Measurements from ENCODE around the gene RPS18. TPM values are rescaled to one million over a fixed set of nuclear protein-coding genes. Genes with fewer than 3 reads are reported as not detected.
A peak's percentile ranks its signal among the peaks of the same experiment; 100 is the strongest.

RPS18 gene
- total and polyA plus RNA-seq, 9 of the 15 experiments (the other 6 are each of a cell fraction or from before 2014, with no cell fraction given): 5,023 to 17,516 (median 8,131) TPM

DNA sequence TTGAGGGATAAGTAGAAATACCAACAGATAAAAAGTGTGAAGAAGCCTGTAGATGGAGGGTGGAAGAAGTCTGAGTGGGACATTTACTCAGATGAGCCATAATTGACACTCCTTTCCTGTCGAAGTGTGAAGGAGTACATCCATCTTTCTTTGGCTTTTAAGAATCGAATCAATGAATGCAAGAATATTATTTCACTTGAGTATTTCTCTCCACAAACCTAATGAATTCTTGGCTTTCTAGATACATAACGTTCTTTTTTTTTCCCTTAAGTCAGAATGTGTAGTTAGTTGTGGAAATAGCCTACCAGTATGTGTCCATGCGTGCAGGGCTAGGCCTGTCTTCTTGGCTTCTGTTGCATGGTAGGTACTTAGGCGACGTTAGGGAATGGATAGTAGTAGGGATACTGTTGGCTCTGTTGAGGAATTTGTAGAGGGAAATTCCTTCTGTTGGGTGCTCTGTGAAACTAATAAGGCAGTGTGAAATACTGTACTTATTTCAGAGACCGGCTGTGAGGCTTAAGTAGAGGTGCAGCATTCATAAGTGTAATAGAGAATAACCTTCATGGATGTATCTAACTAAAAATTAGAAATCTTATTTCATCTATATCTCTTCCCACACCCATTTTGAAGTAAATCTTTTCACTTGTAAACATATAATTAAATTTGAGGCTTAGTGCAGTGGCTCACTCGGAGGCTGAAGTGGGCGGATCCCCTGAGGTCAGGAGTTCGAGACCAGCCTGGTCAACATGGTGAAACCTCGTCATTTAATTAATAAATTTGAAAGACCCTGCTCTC is 1.5 kb downstream of the RPS18 start (continued):
- TF ChIP-seq MAZ (CRISPR knock-in tag; conservative IDR thresholded peaks at IDR 0.05 in 1 of 2, IDR thresholded peaks at IDR 0.05 in 1 of 2): 0 out of 4 replicates have a peak, but pooled peaks of 1 of the 2 experiments have one; percentile 14
- TF ChIP-seq, protein P1, sequence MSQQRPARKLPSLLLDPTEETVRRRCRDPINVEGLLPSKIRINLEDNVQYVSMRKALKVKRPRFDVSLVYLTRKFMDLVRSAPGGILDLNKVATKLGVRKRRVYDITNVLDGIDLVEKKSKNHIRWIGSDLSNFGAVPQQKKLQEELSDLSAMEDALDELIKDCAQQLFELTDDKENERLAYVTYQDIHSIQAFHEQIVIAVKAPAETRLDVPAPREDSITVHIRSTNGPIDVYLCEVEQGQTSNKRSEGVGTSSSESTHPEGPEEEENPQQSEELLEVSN (IDR thresholded peaks at IDR 0.05; ENCODE audit: borderline replicate concordance in 1 of 2, extremely low read depth in 1 of 2, insufficient read depth in 1 of 2, insufficient read length in 1 of 2, low read depth in 1 of 2, low read length in 1 of 2, poor library complexity in 1 of 2, severe bottlenecking in 1 of 2): no peak
- TF ChIP-seq FOXK1 (CRISPR knock-in tag; IDR thresholded peaks at IDR 0.05; ENCODE audit: borderline replicate concordance): no peak
- TF ChIP-seq, protein P2, sequence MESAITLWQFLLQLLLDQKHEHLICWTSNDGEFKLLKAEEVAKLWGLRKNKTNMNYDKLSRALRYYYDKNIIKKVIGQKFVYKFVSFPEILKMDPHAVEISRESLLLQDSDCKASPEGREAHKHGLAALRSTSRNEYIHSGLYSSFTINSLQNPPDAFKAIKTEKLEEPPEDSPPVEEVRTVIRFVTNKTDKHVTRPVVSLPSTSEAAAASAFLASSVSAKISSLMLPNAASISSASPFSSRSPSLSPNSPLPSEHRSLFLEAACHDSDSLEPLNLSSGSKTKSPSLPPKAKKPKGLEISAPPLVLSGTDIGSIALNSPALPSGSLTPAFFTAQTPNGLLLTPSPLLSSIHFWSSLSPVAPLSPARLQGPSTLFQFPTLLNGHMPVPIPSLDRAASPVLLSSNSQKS (CRISPR knock-in tag; IDR thresholded peaks at IDR 0.05): no peak
- 0 out of 2 replicates have a peak, but pooled peaks have one; percentile 3 for TF ChIP-seq POLR2A (conservative IDR thresholded peaks at IDR 0.05)
- no peak for TF ChIP-seq NFIC (IDR thresholded peaks at IDR 0.05)
- TF ChIP-seq CAMTA2 (CRISPR knock-in tag; conservative IDR thresholded peaks at IDR 0.05): no peak
- TF ChIP-seq EGR1 (conservative IDR thresholded peaks at IDR 0.05): peak; percentile 50; the same call in 1 of the 2 replicates
- TF ChIP-seq YBX1 (IDR thresholded peaks at IDR 0.05): no peak
- TF ChIP-seq PRPF4 (IDR thresholded peaks at IDR 0.05; ENCODE audit: insufficient read depth, low read depth, low read length, poor library complexity, severe bottlenecking): no peak
- TF ChIP-seq, protein P3, sequence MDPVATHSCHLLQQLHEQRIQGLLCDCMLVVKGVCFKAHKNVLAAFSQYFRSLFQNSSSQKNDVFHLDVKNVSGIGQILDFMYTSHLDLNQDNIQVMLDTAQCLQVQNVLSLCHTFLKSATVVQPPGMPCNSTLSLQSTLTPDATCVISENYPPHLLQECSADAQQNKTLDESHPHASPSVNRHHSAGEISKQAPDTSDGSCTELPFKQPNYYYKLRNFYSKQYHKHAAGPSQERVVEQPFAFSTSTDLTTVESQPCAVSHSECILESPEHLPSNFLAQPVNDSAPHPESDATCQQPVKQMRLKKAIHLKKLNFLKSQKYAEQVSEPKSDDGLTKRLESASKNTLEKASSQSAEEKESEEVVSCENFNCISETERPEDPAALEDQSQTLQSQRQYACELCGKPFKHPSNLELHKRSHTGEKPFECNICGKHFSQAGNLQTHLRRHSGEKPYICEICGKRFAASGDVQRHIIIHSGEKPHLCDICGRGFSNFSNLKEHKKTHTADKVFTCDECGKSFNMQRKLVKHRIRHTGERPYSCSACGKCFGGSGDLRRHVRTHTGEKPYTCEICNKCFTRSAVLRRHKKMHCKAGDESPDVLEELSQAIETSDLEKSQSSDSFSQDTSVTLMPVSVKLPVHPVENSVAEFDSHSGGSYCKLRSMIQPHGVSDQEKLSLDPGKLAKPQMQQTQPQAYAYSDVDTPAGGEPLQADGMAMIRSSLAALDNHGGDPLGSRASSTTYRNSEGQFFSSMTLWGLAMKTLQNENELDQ (CRISPR knock-in tag; IDR thresholded peaks at IDR 0.05; ENCODE audit: borderline replicate concordance): no peak
- peak; percentile 31 for TF ChIP-seq ARHGAP35 (IDR thresholded peaks at IDR 0.05; ENCODE audit: partially characterized antibody)
- TF ChIP-seq ELF4 (CRISPR knock-in tag; IDR thresholded peaks at IDR 0.05): no peak
- TF ChIP-seq, protein P4, sequence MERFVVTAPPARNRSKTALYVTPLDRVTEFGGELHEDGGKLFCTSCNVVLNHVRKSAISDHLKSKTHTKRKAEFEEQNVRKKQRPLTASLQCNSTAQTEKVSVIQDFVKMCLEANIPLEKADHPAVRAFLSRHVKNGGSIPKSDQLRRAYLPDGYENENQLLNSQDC (CRISPR knock-in tag; IDR thresholded peaks at IDR 0.05): no peak
- TF ChIP-seq ZNF408 (CRISPR knock-in tag; IDR thresholded peaks at IDR 0.05; ENCODE audit: low read depth): no peak
- TF ChIP-seq ZKSCAN8 (CRISPR knock-in tag; IDR thresholded peaks at IDR 0.05): peak; percentile 51; the same call in 1 of the 2 replicates
- no peak for TF ChIP-seq IFI16 (CRISPR knock-in tag; IDR thresholded peaks at IDR 0.05)

All from K562 (cell line).